NB4 (cell line): ENCODE measurements around the gene PELI2.
A peak's percentile ranks its signal among the peaks of the same experiment; 100 is the strongest.

Experiments
- DNase-seq: peaks from one replicate; pipeline ENCODE4 v3.0.0; 2010; ENCODE audit warnings: low read depth
- H3K4me3 ChIP-seq: one replicate; pipeline ENCODE4 v1.5.1; 2011; ENCODE audit warnings: mild to moderate bottlenecking, low read depth, low read length, moderate library complexity
- CTCF ChIP-seq: IDR thresholded peaks from one replicate; pipeline ENCODE4 v1.5.1; 2012; ENCODE audit warnings: low read depth, low read length
- MAX ChIP-seq: IDR thresholded peaks from 2 replicates; pipeline ENCODE4 v1.6.1; 2011; ENCODE audit warnings: low read depth, low read length
- MYC ChIP-seq: IDR thresholded peaks from 2 replicates; pipeline ENCODE4 v1.6.1; 2011; ENCODE audit warnings: low read depth, low read length
- POLR2A ChIP-seq: IDR thresholded peaks from 2 replicates; pipeline ENCODE4 v1.6.1; 2011; ENCODE audit warnings: mild to moderate bottlenecking; ENCODE audit not compliant: insufficient read length; ENCODE audit errors: extremely low read depth

The PELI2 gene

GRCh38 chr14:56235388-56235787, 117.2 kb downstream of the PELI2 start:
- no peak for DNase-seq
- H3K4me3 ChIP-seq = no peak overlapping the region
- TF ChIP-seq MAX = no peak
- TF ChIP-seq MYC = no peak
- TF ChIP-seq CTCF = no peak
- TF ChIP-seq POLR2A = no peak

- no peak for DNase-seq
- no peak for TF ChIP-seq POLR2A
- TF ChIP-seq CTCF = no peak
- TF ChIP-seq MYC = no peak
- H3K4me3 ChIP-seq = no peak overlapping the region
Measured at GRCh38 chr14:56237398-56237797, 119.2 kb downstream of the PELI2 start.

GRCh38 chr14:56241461-56241860, 123.2 kb downstream of the PELI2 start:
- DNase-seq = no peak
- TF ChIP-seq CTCF = no peak
- TF ChIP-seq MAX = no peak
- no peak for TF ChIP-seq MYC
- TF ChIP-seq POLR2A = no peak
- H3K4me3 ChIP-seq = no peak overlapping the region

- no peak for TF ChIP-seq MAX
- no peak for TF ChIP-seq MYC
- no peak for TF ChIP-seq POLR2A
- no peak for TF ChIP-seq CTCF
- DNase-seq = no peak
- H3K4me3 ChIP-seq = no peak overlapping the region
Measured at GRCh38 chr14:56243110-56243509, 124.9 kb downstream of the PELI2 start.

- peak; percentile 38 for DNase-seq
- TF ChIP-seq MYC = no peak
- no peak for TF ChIP-seq CTCF
- TF ChIP-seq POLR2A = no peak
- no peak for TF ChIP-seq MAX
Measured at GRCh38 chr14:56244138-56244789, 126.1 kb downstream of the PELI2 start.

More at GRCh38 chr14:56244138-56244789, 126.1 kb downstream of the PELI2 start:
- no peak overlapping the region for H3K4me3 ChIP-seq
